Activated CD8-positive, alpha-beta T cell treated with anti-CD3 and anti-CD28 coated beads for 36 hours (primary cell): ENCODE data around the gene CSAD. TPM values are rescaled to one million over a fixed set of nuclear protein-coding genes. Genes with fewer than 3 reads are reported as not detected.

Source experiments
- ATAC-seq: fragments of 200-7000 bp; cut with Tn5 transposase; one replicate; pipeline ENCODE4 v1.10.0; 2021; ENCODE audit warnings: mild to moderate bottlenecking, moderate library complexity
- CTCF ChIA-PET: fragments of 350-600 bp; sonication (Branson Sonifier 250); formaldehyde crosslinking; loops from one replicate; lab custom pipeline; 2021; ENCODE audit warnings: antibody characterized with exemption; lab: Charles Lee
- POLR2A ChIA-PET: fragments of 350-600 bp; sonication (Branson Sonifier 250); formaldehyde crosslinking; loops from one replicate; lab custom pipeline; 2021; ENCODE audit warnings: antibody characterized with exemption; lab: Charles Lee
- DNase-seq: peaks from one replicate; pipeline ENCODE4 v3.0.0-alpha.2; 2020
- H3K27ac Mint-ChIP-seq: one replicate; pipeline ENCODE4 v1.8.0; 2021; ENCODE audit warnings: mild to moderate bottlenecking, mixed read lengths
- H3K27me3 Mint-ChIP-seq: one replicate; pipeline ENCODE4 v1.8.0; 2021; ENCODE audit warnings: mixed read lengths
- H3K36me3 Mint-ChIP-seq: one replicate; pipeline ENCODE4 v1.8.0; 2021; ENCODE audit warnings: low read depth, mixed read lengths
- H3K4me1 Mint-ChIP-seq: one replicate; pipeline ENCODE4 v1.8.0; 2021; ENCODE audit warnings: low read depth, mixed read lengths
- H3K4me3 Mint-ChIP-seq: one replicate; pipeline ENCODE4 v1.8.0; 2021; ENCODE audit warnings: mild to moderate bottlenecking, moderate library complexity, mixed read lengths
- H3K9me3 Mint-ChIP-seq: one replicate; pipeline ENCODE4 v1.8.0; 2021; ENCODE audit warnings: mixed read lengths
- intact Hi-C: fragments of 100-400 bp; cut with micrococcal nuclease; formaldehyde crosslinking; loops from one replicate; pipeline ENCODE4 v1.10.0; 2022
- total RNA-seq, 2 experiments: library from RNA; stranded (reverse); gene quantifications; one replicate each; pipeline ENCODE4 v1.2.3, GENCODE V29; 2021
- TF ChIP-seq, protein P1 (sequence below): fragments of 200-600 bp; IDR thresholded peaks from one replicate; pipeline ENCODE4 v1.8.0; 2022; ENCODE audit warnings: antibody characterized with exemption, mild to moderate bottlenecking

Gene CSAD
- total RNA-seq, 2 experiments from 2014 or later, result 13.8 to 18.6 TPM

DNA sequence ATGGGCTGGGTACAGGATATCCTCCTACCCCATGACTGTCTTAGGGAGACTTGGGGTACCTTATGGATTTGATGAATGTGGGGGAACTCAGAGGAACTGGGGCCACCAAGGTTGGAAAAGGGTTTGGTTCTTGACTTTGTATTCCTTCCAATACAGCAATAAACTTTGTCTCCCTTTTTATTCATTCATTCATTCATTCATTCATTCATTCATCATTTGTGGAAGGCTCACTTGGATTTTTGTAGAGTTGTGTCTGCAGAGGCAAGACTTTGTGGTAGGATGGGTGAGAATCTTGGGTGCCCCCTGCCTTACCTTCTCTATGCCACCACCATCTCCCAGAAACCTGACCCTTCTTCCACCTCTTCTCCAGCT lies 56.4 kb downstream of the CSAD start:
- TF ChIP-seq, protein P1, sequence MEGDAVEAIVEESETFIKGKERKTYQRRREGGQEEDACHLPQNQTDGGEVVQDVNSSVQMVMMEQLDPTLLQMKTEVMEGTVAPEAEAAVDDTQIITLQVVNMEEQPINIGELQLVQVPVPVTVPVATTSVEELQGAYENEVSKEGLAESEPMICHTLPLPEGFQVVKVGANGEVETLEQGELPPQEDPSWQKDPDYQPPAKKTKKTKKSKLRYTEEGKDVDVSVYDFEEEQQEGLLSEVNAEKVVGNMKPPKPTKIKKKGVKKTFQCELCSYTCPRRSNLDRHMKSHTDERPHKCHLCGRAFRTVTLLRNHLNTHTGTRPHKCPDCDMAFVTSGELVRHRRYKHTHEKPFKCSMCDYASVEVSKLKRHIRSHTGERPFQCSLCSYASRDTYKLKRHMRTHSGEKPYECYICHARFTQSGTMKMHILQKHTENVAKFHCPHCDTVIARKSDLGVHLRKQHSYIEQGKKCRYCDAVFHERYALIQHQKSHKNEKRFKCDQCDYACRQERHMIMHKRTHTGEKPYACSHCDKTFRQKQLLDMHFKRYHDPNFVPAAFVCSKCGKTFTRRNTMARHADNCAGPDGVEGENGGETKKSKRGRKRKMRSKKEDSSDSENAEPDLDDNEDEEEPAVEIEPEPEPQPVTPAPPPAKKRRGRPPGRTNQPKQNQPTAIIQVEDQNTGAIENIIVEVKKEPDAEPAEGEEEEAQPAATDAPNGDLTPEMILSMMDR, result no peak
- intact Hi-C loops, result no loop called here
- no peak overlapping the region for H3K4me3 Mint-ChIP-seq
- no peaks in the 10 kb centered on the region for H3K36me3 Mint-ChIP-seq
- H3K9me3 Mint-ChIP-seq, result no peaks in the 10 kb centered on the region
- DNase-seq (no peak), ATAC-seq (no peak)
- POLR2A ChIA-PET, result no interaction called here
- CTCF ChIA-PET, result interaction anchor here (0.6 to 0.9 kb wide), 2 partner anchors 26 to 39 kb away, joined by 3 read pairs; no protein-coding TSS in a partner anchor
- no peak overlapping the region for H3K27ac Mint-ChIP-seq
- no peaks in the 10 kb centered on the region for H3K27me3 Mint-ChIP-seq
- H3K4me1 Mint-ChIP-seq, result no peaks in the 10 kb centered on the region

DNA sequence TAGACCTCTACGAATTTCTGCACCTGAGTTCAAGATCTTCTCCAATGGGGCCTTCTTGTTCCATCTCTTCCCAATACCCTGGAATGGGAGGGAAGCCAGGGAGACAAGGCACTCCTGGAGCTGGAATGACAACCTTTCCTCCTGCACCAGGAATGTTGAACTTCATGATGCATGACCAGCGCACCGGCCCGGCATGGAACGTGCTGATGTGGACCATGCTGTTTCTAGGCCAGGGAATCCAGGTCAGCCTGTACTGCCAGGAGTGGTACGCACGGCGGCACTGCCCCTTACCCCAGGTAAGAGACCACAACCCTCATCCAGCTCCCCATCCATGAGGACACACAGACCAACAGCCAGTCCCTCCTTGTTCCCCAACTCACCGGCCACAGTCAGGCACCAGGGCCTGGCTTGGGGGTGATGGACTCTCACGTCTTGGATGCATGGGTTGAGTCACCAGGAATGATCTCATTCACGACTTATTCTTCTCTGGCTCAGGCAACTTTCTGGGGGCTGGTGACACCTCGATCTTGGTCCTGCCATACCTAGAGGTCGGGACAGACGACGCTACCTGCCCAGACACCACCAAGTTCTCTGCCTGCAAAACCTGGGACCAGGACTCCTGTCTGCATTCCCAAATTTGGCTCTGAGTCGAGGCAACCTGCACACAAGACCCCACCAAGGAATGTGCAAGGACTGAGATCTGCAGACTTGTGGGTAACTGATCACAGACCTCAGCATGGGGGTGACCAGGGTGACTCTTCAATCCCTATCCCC lies 57.0 kb downstream of the CSAD start:
- H3K27me3 Mint-ChIP-seq, result no peaks in the 10 kb centered on the region
- intact Hi-C loops, result no loop called here
- ATAC-seq (no peak), DNase-seq (no peak)
- no peak overlapping the region for H3K4me3 Mint-ChIP-seq
- H3K36me3 Mint-ChIP-seq, result no peaks in the 10 kb centered on the region
- POLR2A ChIA-PET, result no interaction called here
- H3K4me1 Mint-ChIP-seq, result no peaks in the 10 kb centered on the region
- no peaks in the 10 kb centered on the region for H3K9me3 Mint-ChIP-seq
- CTCF ChIA-PET, result no interaction called here
- TF ChIP-seq, protein P1, result no peak
- no peak overlapping the region for H3K27ac Mint-ChIP-seq

DNA sequence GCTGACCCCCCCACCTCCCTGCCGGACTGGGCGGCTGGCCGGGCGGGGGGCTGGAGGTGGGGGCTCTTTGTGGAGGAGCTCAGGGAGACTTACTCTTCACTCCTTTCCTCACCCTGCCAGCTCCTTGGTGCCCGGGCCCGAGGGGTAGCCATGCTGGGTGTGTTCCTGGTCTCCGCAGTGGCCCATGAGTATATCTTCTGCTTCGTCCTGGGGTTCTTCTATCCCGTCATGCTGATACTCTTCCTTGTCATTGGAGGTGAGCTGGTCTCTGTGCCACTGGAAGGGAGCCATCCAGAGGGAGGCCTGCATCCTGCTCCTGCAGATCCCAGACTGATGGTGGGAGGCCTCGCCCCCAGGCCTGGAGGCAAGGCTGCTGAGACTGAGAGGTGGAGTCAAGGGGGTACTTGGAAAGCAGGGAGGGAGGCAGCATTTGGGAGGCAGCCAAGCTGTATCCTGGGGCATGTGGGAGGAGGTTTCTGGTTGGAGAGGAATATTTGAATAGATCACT lies 57.7 kb downstream of the CSAD start:
- intact Hi-C loops, result no loop called here
- ATAC-seq, result no peak
- no peak overlapping the region for H3K4me3 Mint-ChIP-seq

DNA sequence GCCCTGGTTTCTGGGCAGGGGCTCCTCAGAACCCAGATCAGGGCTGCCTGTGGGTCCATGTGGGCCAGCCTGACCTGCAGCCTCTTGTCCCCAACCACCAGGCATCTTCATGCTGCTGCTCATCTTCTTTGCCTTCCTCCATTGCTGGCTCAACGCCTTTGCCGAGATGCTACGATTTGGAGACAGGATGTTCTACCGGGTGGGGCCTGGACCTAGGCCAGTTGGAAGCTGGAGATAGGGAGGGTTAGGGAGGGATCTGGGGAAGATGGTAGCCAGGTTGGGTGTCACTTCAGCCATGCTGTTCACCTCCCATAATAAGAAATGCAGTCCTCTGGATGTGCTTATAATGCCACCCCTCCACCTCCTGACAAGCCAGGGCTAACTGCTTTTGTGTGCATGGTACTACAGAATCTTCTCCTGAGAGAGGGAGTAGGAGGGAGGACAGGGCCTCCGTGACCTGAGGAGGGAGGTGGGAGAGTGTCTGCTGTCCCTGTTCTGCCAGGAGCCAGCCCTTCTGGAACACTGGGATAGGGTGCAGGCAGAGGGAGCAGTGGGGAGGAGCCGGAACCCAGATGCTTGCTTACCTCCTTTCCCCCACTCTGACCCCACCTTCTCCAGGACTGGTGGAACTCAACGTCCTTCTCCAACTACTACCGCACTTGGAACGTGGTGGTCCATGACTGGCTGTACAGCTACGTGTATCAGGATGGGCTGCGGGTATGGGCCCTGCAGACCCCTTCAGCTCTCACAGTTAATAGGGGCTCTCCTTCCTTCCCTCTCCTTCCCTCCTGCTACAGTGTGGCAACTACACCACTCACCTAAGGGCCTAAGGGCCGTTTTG lies 59.8 kb downstream of the CSAD start:
- Mint-ChIP-seq H3K27ac (no peak overlapping the region), H3K36me3 (no peaks in the 10 kb centered on the region), H3K9me3 (no peaks in the 10 kb centered on the region), H3K4me3 (no peak overlapping the region), H3K27me3 (no peaks in the 10 kb centered on the region), H3K4me1 (no peaks in the 10 kb centered on the region)
- no peak for DNase-seq
- ChIA-PET POLR2A (no interaction called here), CTCF (no interaction called here)
- no peak for ATAC-seq
- intact Hi-C loops, result no loop called here
- TF ChIP-seq, protein P1, result no peak

More for the DNA sequence above, 57.7 kb downstream of the CSAD start:
- Mint-ChIP-seq H3K36me3 (no peaks in the 10 kb centered on the region), H3K9me3 (no peaks in the 10 kb centered on the region), H3K27ac (no peak overlapping the region), H3K4me1 (no peaks in the 10 kb centered on the region), H3K27me3 (no peaks in the 10 kb centered on the region)
- DNase-seq, result no peak
- CTCF ChIA-PET, result no interaction called here
- POLR2A ChIA-PET, result no interaction called here
- TF ChIP-seq, protein P1, result no peak
